NCI-H1092 (cell line): ENCODE data around the gene NLGN1.

ENCODE experiments used
- DNase-seq: peaks from one replicate; lab custom pipeline; 2025; lab: John Stamatoyannopoulos, UW

NLGN1 gene

GRCh38 chr3:174335324-174335723 is 937.8 kb downstream of the NLGN1 start:
- DNase-seq = no peak

GRCh38 chr3:174335910-174336309 is 938.4 kb downstream of the NLGN1 start:
- DNase-seq = no peak
